GM18519 (cell line): Measurements from ENCODE around the gene IFNGR1.
A peak's percentile ranks its signal among the peaks of the same experiment; 100 is the strongest.
"Not testable (repeated sequence)": the region's sequence is repeated elsewhere in the genome, so short reads cannot be mapped to it uniquely, and the experiment has no call there.

Source experiments
- ATAC-seq: cut with Tn5 transposase; IDR thresholded peaks from one replicate; pipeline ENCODE4 v1.9.1; 2021; ENCODE audit warnings: mild to moderate bottlenecking, moderate library complexity; ENCODE audit not compliant: unreplicated experiment, low FRiP score

The IFNGR1 gene

GRCh38 chr6:137236581-137237355 lies 17.6 kb upstream of the IFNGR1 start:
- ATAC-seq: no peak

DNA sequence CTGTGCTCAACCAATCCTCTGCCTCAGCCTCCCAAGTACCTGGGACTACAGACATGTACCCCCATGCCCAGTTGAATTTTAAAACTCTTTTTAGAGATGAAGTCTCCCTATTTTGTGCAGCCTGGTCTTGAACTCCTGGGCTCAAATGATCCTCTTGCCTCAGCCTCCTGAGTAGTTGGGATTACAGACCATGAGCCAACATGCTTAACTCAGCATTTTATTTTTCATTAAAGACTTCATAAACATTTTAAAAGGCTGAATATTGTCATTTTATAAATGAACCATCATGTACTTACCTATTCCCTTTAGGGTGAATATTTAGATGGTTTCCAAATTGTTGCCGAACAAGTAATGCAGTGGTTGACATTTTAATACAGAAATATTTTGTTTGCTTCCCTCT lies 16.5 kb upstream of the IFNGR1 start:
- no peak for ATAC-seq

DNA sequence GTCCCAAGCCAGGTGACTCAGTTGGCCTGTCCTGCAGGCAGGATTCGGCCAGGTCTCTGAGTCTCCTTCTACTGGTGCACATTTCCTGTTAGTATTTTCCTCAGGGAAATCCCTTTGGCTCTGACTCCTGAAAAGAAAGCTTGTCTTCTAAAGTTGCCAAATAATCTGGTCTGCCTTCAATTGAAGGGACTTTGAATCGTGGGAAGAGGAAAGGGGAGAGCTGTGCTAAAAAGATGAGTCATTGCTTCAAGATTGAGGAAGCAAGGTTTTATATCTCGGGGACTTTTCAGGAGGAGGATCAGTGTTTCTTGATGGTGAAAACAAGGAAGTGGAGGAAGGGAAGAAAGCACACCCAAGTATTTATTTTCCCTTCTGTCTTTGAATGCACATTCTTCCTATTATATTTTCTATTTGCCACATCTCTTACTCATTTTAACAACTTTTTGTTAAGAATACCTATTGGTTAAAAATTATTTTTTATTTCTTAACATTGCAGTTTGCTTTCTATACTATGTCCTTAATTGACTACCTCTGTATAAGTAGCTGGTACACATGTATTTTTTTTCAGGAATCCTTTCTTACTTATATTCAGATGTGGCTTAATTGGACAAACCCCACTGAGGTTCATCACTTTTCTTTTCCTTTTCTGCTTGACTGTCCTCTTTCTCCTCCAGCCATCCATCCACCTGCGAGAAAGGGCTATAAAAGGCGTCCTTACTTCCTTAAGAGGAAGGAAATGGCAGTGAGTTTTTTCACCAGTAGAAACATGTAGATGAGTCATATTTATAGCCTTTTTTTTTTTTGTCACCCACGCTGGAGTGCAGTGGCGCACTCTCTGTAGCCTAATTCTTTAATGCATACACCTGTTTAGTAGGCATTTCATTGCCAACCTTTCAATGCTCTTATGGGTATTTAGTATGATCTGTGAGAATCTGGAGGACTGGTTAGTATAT lies 15.0 kb upstream of the IFNGR1 start:
- ATAC-seq: peak; percentile 66

GRCh38 chr6:137231895-137232294 lies 12.7 kb upstream of the IFNGR1 start:
- ATAC-seq: no peak

DNA sequence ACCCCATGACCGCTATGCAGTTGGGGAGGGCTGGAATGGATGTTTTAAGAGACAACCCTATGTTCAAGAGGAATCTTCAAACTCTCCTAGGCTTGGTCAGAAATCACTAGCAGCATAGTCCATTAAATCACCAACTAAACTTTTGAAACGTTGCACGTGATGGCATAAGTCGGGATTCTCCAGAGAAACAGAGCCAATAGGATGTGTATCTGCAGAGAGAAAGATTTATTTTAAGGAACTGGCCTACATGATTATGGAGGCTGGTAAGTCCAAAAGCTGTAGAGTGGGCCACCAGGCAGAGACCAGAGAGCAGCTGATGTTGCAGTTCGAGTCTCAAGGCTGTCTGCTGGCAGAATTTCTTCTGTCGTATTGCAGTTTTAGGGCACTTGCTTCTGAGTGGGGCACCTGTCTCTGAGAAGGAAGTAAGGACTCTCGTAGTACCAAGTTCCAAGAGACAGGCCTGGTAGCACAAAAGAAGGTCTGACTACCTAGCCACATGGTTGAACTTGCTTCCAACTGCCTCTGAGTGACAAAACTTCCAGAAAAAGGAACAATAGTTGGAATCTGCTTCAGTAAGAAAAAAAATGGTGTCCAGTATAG lies 11.9 kb upstream of the IFNGR1 start:
- ATAC-seq: no peak

DNA sequence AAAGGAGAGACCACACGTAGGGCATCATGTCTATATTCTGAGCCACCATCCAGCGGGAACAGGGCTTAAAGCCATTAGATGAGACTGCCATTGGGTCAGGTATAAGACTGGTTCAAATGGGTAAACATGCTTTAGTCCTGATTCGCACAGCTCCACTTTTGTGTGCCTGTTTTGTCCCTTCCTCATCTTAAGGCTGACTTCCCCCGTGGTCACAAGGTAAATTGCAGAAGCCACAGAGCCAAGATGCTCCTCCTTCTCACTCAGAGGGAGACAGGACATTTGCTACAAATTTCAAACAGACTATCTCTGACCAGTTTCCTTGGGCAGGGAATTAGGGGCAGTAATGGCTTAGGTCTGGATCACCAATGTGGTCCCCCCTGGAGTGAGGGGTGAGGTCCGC lies 11.4 kb upstream of the IFNGR1 start:
- ATAC-seq: no peak

DNA sequence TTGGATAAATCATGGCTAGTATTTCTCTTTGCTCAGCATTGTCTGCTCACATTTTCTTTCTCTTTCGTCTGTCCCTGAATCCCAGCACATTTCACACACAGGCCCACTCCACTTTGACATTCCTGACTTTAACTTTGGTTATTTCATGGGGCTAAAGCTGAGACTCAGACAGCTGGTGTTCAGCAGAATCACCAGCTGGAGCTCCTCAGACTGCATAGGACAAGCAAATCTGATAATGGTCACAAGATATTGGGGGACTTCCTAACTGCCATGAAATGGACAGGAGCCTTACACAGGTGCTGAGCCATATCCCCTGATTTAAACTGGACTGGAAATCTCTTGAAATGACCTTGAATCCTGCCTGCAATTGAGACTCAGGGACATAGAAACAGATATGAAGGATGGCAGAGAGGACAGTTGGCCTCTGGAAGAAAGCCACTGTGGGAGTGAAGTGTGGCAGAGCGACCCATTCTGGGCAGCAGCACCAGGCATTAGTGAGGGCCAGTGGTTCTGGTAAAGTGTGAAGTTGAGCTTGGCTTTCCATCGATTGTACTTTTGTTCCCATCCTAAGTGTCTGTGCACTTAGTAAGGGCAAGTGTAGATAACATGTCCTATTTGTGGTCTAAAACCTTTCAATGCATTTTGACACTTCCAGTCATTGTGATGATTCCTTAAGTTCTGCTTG lies 10.0 kb upstream of the IFNGR1 start:
- no peak for ATAC-seq

GRCh38 chr6:137227871-137228302 lies 8.7 kb upstream of the IFNGR1 start:
- peak; percentile 42 for ATAC-seq

GRCh38 chr6:137226697-137227096 lies 7.5 kb upstream of the IFNGR1 start:
- no peak for ATAC-seq

GRCh38 chr6:137224799-137225198 lies 5.6 kb upstream of the IFNGR1 start:
- peak; percentile 33 for ATAC-seq

GRCh38 chr6:137223370-137224131 lies 4.4 kb upstream of the IFNGR1 start:
- no peak for ATAC-seq

- no peak for ATAC-seq
Measured at GRCh38 chr6:137222381-137222780, 3.2 kb upstream of the IFNGR1 start.

- no peak for ATAC-seq
Measured at GRCh38 chr6:137219664-137220252, 573 bp upstream of the IFNGR1 start.

DNA sequence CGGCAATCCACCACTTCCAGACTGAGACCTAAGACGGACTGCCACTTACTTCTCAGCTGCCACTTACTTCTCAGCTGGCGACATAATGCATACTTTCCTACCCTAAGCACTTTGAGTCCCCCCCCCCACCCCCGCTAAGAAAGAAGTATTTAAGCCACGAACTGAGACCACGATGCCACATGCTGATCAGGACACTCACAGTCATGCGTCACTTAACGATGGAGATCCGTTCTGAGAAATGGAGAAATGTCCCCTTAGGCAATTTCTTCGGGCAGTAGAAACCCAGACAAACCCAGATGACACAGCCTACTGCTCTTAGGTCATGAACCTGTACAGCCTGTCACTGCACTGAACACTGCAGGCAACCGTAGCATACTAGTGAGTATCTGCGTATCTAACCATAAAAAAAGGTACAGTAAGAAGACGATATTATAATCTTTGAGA lies 690 bp downstream of the IFNGR1 start:
- ATAC-seq: no peak

GRCh38 chr6:137217801-137218472 lies 1.2 kb downstream of the IFNGR1 start:
- ATAC-seq: no peak

DNA sequence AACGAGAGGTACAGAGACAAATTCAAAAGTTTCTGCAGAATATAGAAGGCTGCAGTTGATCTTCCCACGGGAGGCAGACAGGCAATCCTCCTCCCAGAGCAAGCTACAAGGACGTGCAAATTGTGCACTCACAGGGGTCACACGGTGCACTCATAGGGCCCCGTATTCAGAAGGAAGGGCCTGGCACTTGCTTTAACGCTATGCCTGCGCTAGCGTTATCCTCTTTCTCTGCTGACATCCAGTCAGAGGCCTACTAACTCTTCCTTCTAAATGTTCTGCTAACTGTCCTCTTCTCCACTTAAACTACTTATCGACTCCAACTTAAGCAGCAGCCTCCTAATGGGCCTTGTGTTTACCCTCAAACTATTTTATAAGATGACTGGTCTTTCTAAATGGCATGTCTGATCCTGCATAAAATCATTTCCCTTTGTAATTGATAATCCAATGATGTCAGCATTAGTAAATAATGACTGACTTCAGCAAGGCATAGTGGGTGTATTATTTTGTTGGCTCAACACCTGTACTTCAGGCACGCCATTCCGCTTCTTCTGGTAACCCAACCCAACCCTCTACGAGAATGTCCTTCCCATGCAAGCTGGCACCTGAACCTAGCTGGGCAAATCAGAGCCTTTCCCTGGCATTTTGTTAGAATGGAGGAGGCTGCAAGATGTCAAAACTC lies 2.2 kb downstream of the IFNGR1 start:
- ATAC-seq: no peak

DNA sequence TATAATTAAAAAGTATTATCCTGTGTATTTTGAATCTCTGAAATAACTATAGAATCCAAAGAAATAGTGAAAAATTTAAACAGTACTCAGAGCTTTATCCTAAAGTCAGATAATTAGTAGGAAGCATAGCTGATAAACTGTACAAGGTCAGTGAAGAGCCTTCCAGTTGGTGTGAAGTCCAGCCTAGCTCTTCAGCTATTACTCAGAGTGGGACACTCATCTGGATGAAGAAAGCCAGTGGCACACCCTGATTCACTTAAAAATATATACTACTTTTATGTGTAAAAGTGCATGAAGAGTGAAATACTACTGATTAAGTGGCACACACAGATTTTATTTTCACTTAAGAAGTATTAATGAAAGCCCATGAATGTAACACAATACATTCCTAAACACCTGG lies 3.1 kb downstream of the IFNGR1 start:
- ATAC-seq: no peak

- ATAC-seq: not testable (repeated sequence)
Measured at GRCh38 chr6:137215630-137216029, 3.6 kb downstream of the IFNGR1 start.
